ENCODE results near the gene ODAD2. TPM values are rescaled to one million over a fixed set of nuclear protein-coding genes. Genes with fewer than 3 reads are reported as not detected.
"Not testable (repeated sequence)": the region's sequence is repeated elsewhere in the genome, so short reads cannot be mapped to it uniquely, and the experiment has no call there.

ODAD2 gene
- total and polyA plus RNA-seq, 2 donors (not counting 1 experiment from before 2014, with no cell fraction given), result not detected

GRCh38 chr10:27995311-27995710, 3.6 kb downstream of the ODAD2 start:
- Histone ChIP-seq H3K36me3 (replicated peaks in 1 of 2; ENCODE audit: control extremely low read depth in 1 of 2, control insufficient read depth in 1 of 2, extremely low read depth in 1 of 2, insufficient read depth in 2 of 2, low read length in 1 of 2) (no peaks in the 10 kb centered on the region), H3K9ac (ENCODE audit: low read length) (no peak overlapping the region), H3K9me3 (ENCODE audit: control extremely low read depth in 1 of 3, control insufficient read depth in 2 of 3, insufficient read depth in 1 of 3, low read length in 2 of 3) (no peaks in the 10 kb centered on the region), H3K4me1 (ENCODE audit: control insufficient read depth in 2 of 2, insufficient read depth in 2 of 2, low read length in 2 of 2) (peaks cover 11 to 12% of the 10 kb centered on the region in 2 donors), H3K27me3 (replicated peaks in 1 of 4; ENCODE audit: control extremely low read depth in 1 of 4, control insufficient read depth in 3 of 4, insufficient read depth in 4 of 4, low read length in 3 of 4) (peaks cover 0 to 17% (median 6%) of the 10 kb centered on the region in 4 experiments), H3K27ac (ENCODE audit: low read length in 2 of 2) (no peak overlapping the region), H3K79me2 (ENCODE audit: control insufficient read depth, insufficient read depth, low read length) (no peaks in the 10 kb centered on the region), H3K4me2 (replicated peaks; ENCODE audit: low read depth, low read length, poor library complexity, severe bottlenecking) (no peak overlapping the region), H4K20me1 (ENCODE audit: control insufficient read depth, insufficient read depth, low read length, poor library complexity, severe bottlenecking) (no peaks in the 10 kb centered on the region), H2AFZ (ENCODE audit: insufficient read depth, low read depth, low read length, poor library complexity, severe bottlenecking) (no peak overlapping the region), H3K4me3 (ENCODE audit: control extremely low read depth in 1 of 5, extremely low read depth in 1 of 5, insufficient read depth in 1 of 5, low read depth in 2 of 5, low read length in 4 of 5) (no peak overlapping the region)
- Mint-ChIP-seq H3K4me1 (peaks cover 14% of the 10 kb centered on the region), H3K4me3 (no peak overlapping the region), H3K27me3 (peaks cover 32% of the 10 kb centered on the region), H3K27ac (no peak overlapping the region), H3K9me3 (ENCODE audit: insufficient read depth) (no peaks in the 10 kb centered on the region)
- DNase-seq (no peak), ATAC-seq (ENCODE audit: low read depth) (no peak)
- intact Hi-C loops (cut with micrococcal nuclease), result no loop called here
- ChIA-PET CTCF (no interaction called here), POLR2A (no interaction called here)
- no CpG with 5 or more reads among the region's 2 CpGs for WGBS (ENCODE audit: insufficient coverage)
- TF ChIP-seq, protein P1, sequence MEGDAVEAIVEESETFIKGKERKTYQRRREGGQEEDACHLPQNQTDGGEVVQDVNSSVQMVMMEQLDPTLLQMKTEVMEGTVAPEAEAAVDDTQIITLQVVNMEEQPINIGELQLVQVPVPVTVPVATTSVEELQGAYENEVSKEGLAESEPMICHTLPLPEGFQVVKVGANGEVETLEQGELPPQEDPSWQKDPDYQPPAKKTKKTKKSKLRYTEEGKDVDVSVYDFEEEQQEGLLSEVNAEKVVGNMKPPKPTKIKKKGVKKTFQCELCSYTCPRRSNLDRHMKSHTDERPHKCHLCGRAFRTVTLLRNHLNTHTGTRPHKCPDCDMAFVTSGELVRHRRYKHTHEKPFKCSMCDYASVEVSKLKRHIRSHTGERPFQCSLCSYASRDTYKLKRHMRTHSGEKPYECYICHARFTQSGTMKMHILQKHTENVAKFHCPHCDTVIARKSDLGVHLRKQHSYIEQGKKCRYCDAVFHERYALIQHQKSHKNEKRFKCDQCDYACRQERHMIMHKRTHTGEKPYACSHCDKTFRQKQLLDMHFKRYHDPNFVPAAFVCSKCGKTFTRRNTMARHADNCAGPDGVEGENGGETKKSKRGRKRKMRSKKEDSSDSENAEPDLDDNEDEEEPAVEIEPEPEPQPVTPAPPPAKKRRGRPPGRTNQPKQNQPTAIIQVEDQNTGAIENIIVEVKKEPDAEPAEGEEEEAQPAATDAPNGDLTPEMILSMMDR (IDR thresholded peaks at IDR 0.05), result no peak
- TF ChIP-seq EZH2 (IDR thresholded peaks at IDR 0.05; ENCODE audit: borderline replicate concordance, insufficient read depth, low read depth, low read length, poor library complexity, severe bottlenecking), result no peak

DNA sequence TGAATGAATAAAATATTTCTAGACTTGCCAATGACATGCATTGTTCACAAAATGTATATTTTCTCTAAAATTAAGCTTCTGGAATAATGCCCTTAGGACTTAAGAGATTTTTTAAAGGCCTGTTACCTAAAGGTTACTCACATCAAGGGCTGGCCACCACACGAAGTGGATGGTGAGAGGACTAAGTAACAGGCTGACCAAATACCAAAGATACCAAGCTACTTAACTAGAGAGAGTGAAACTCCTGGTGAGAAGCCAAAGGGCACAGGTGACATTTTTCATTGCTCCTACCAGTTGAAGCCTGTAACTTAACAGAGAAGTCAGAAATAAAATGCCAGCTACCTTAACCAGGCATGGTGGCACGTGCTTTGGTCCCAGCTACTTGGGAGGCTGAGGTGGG, 9.5 kb downstream of the ODAD2 start:
- DNase-seq; intact Hi-C loops (cut with micrococcal nuclease); H3K4me3 ChIP-seq (ENCODE audit: control extremely low read depth in 1 of 5, extremely low read depth in 1 of 5, insufficient read depth in 1 of 5, low read depth in 2 of 5, low read length in 4 of 5); H3K27ac Mint-ChIP-seq; H3K4me1 ChIP-seq (ENCODE audit: control insufficient read depth in 2 of 2, insufficient read depth in 2 of 2, low read length in 2 of 2); H3K79me2 ChIP-seq (ENCODE audit: control insufficient read depth, insufficient read depth, low read length); H3K27me3 Mint-ChIP-seq; POLR2A ChIA-PET; H3K9me3 ChIP-seq (ENCODE audit: control extremely low read depth in 1 of 3, control insufficient read depth in 2 of 3, insufficient read depth in 1 of 3, low read length in 2 of 3); H4K20me1 ChIP-seq (ENCODE audit: control insufficient read depth, insufficient read depth, low read length, poor library complexity, severe bottlenecking); H3K4me2 ChIP-seq (replicated peaks; ENCODE audit: low read depth, low read length, poor library complexity, severe bottlenecking); H3K9me3 Mint-ChIP-seq (ENCODE audit: insufficient read depth); ATAC-seq (ENCODE audit: low read depth); CTCF ChIA-PET; H3K27me3 ChIP-seq (replicated peaks in 1 of 4; ENCODE audit: control extremely low read depth in 1 of 4, control insufficient read depth in 3 of 4, insufficient read depth in 4 of 4, low read length in 3 of 4); H3K27ac ChIP-seq (ENCODE audit: low read length in 2 of 2); H3K36me3 ChIP-seq (replicated peaks in 1 of 2; ENCODE audit: control extremely low read depth in 1 of 2, control insufficient read depth in 1 of 2, extremely low read depth in 1 of 2, insufficient read depth in 2 of 2, low read length in 1 of 2); H3K9ac ChIP-seq (ENCODE audit: low read length); H2AFZ ChIP-seq (ENCODE audit: insufficient read depth, low read depth, low read length, poor library complexity, severe bottlenecking); H3K4me3 Mint-ChIP-seq; H3K4me1 Mint-ChIP-seq: not testable (repeated sequence)
- no CpG with 5 or more reads among the region's 2 CpGs for WGBS (ENCODE audit: insufficient coverage)

Data from B cell (primary cell).